HL-60 (cell line): ENCODE measurements around the gene UBE2J1.
A peak's percentile ranks its signal among the peaks of the same experiment; 100 is the strongest.

Experiments used
- DNase-seq, 2 experiments: peaks; one replicate each; pipeline ENCODE4 v3.0.0-alpha.2; 2010 to 2020; ENCODE audit warnings: low read depth in 1 of 2, low spot score in 1 of 2
- H3K27ac ChIP-seq: fragments of 250-450 bp; sonication (Bioruptor Pico); replicated peaks from 2 replicates; pipeline ENCODE4 v1.5.1; 2020; ENCODE audit warnings: mild to moderate bottlenecking, moderate library complexity
- H3K27me3 ChIP-seq: fragments of 250-450 bp; sonication (Bioruptor Pico); 2 replicates; pipeline ENCODE4 v1.5.1; 2021; ENCODE audit warnings: mild to moderate bottlenecking, moderate library complexity; ENCODE audit not compliant: insufficient read depth, poor library complexity, severe bottlenecking
- H3K4me3 ChIP-seq: replicated peaks from 2 replicates; pipeline ENCODE4 v1.5.1; 2011; ENCODE audit warnings: mild to moderate bottlenecking, control low read depth, low read length; ENCODE audit not compliant: insufficient read depth
- GABPA ChIP-seq: IDR thresholded peaks from 2 replicates; pipeline ENCODE4 v1.6.1; 2012; ENCODE audit warnings: low read depth
- POLR2AphosphoS5 ChIP-seq: IDR thresholded peaks from 2 replicates; pipeline ENCODE4 v1.6.1; 2012; ENCODE audit warnings: low read depth
- SPI1 ChIP-seq: IDR thresholded peaks from 2 replicates; pipeline ENCODE4 v1.6.1; 2012; ENCODE audit warnings: low read depth, mild to moderate bottlenecking, borderline replicate concordance
- TF ChIP-seq, protein P1 (sequence below): IDR thresholded peaks from 2 replicates; pipeline ENCODE4 v1.6.1; 2012; ENCODE audit warnings: low read depth; ENCODE audit not compliant: insufficient replicate concordance
- TF ChIP-seq, protein P2 (sequence below): IDR thresholded peaks from one replicate; pipeline ENCODE4 v1.5.1; 2011; ENCODE audit warnings: low read length, control low read depth, inconsistent platforms; ENCODE audit not compliant: insufficient read depth

UBE2J1 gene

DNA sequence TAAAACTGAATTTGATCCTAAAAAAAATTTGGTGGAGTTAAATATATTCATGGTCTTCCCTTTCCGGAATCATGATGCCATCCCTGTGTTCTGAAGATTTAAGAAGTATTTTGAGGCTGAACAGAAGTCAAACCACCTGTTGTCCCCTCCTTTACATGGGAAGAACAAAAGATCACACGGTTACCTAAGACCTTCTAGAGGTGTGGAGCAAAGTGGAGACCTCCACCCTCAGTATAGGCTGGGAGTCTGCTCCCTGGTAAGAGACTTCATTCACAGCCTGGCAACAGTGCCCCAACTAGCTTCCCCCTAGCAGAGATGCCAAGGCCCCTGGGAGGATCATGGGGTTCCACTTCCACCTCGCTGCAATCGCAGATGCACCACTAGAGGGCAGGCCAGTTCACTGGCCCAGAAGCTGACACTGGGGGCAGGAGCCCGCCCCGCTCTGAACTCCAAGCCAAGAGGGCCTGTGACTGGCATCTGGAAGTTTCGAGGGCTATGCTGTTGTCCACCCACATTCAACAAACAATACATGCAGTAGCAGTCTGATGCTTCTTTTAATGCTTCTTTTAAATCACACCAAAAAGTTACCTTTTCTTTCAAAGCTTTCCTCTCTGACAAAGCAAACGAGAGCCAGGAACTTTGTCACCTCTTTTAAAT is 19.5 kb upstream of the UBE2J1 start:
- peak; percentile 48 to 83 for DNase-seq
- TF ChIP-seq, protein P1, sequence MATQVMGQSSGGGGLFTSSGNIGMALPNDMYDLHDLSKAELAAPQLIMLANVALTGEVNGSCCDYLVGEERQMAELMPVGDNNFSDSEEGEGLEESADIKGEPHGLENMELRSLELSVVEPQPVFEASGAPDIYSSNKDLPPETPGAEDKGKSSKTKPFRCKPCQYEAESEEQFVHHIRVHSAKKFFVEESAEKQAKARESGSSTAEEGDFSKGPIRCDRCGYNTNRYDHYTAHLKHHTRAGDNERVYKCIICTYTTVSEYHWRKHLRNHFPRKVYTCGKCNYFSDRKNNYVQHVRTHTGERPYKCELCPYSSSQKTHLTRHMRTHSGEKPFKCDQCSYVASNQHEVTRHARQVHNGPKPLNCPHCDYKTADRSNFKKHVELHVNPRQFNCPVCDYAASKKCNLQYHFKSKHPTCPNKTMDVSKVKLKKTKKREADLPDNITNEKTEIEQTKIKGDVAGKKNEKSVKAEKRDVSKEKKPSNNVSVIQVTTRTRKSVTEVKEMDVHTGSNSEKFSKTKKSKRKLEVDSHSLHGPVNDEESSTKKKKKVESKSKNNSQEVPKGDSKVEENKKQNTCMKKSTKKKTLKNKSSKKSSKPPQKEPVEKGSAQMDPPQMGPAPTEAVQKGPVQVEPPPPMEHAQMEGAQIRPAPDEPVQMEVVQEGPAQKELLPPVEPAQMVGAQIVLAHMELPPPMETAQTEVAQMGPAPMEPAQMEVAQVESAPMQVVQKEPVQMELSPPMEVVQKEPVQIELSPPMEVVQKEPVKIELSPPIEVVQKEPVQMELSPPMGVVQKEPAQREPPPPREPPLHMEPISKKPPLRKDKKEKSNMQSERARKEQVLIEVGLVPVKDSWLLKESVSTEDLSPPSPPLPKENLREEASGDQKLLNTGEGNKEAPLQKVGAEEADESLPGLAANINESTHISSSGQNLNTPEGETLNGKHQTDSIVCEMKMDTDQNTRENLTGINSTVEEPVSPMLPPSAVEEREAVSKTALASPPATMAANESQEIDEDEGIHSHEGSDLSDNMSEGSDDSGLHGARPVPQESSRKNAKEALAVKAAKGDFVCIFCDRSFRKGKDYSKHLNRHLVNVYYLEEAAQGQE: no peak
- TF ChIP-seq POLR2AphosphoS5 (0 out of 2 replicates have a peak, but pooled peaks have one; percentile 14), SPI1 (peak; percentile 43)
- TF ChIP-seq, protein P2, sequence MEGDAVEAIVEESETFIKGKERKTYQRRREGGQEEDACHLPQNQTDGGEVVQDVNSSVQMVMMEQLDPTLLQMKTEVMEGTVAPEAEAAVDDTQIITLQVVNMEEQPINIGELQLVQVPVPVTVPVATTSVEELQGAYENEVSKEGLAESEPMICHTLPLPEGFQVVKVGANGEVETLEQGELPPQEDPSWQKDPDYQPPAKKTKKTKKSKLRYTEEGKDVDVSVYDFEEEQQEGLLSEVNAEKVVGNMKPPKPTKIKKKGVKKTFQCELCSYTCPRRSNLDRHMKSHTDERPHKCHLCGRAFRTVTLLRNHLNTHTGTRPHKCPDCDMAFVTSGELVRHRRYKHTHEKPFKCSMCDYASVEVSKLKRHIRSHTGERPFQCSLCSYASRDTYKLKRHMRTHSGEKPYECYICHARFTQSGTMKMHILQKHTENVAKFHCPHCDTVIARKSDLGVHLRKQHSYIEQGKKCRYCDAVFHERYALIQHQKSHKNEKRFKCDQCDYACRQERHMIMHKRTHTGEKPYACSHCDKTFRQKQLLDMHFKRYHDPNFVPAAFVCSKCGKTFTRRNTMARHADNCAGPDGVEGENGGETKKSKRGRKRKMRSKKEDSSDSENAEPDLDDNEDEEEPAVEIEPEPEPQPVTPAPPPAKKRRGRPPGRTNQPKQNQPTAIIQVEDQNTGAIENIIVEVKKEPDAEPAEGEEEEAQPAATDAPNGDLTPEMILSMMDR: peak; percentile 97
- no peak overlapping the region for H3K27ac ChIP-seq
- H3K27me3 ChIP-seq: no peaks in the 10 kb centered on the region
- H3K4me3 ChIP-seq: no peak overlapping the region

DNA sequence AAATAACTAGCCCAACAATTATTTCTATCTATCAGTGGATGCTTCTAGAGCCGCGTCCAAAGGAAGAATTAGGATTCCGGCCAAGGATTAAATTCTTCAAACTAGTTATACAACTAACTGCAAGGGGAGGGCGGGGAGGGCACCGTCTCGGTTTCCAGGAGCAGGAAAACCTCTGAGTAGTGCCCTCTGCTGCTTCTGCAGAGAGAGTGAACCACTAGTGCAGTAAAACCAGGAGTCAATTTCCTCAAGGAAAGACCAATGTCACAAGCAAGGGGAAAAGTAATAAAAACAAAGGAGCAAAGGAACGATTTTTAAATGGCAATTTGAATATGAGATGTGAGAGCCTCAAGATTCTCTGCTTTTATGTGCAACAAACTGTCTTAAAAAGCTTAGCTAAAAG is 16.5 kb upstream of the UBE2J1 start:
- TF ChIP-seq GABPA (no peak), SPI1 (no peak), POLR2AphosphoS5 (no peak)
- TF ChIP-seq, protein P2: no peak
- TF ChIP-seq, protein P1: no peak
- H3K4me3 ChIP-seq: no peak overlapping the region
- no peaks in the 10 kb centered on the region for H3K27me3 ChIP-seq
- H3K27ac ChIP-seq: no peak overlapping the region
- DNase-seq: no peak

- H3K27me3 ChIP-seq: no peaks in the 10 kb centered on the region
- no peak overlapping the region for H3K27ac ChIP-seq
- H3K4me3 ChIP-seq: no peak overlapping the region
- no peak for TF ChIP-seq POLR2AphosphoS5
- TF ChIP-seq, protein P1: no peak
- TF ChIP-seq GABPA: no peak
- TF ChIP-seq, protein P2: peak; percentile 65
- no peak for TF ChIP-seq SPI1
- peak; percentile 36 to 60 for DNase-seq
These were observed 15.6 kb upstream of the UBE2J1 start for GRCh38 chr6:89368107-89368506.
